H1 (cell line): ENCODE results near the gene ATP2A3. TPM values are rescaled to one million over a fixed set of nuclear protein-coding genes. Genes with fewer than 3 reads are reported as not detected.

Experiments used
- CTCF ChIA-PET: fragments of 300-600 bp; sonication (Branson Sonifier 250); formaldehyde crosslinking; loops from one replicate; lab custom pipeline; 2021; ENCODE audit not compliant: partially characterized antibody; lab: Charles Lee
- POLR2A ChIA-PET: fragments of 300-600 bp; sonication (Branson Sonifier 250); formaldehyde crosslinking; loops from one replicate; lab custom pipeline; 2021; ENCODE audit warnings: inconsistent platforms; ENCODE audit not compliant: partially characterized antibody; lab: Charles Lee
- DNase-seq, 2 experiments: peaks; one replicate each; pipeline versions ENCODE4 v3.0.0 to v3.0.0-alpha.2; 2010 to 2022; ENCODE audit warnings: low spot score in 2 of 2, low read depth in 1 of 2, mixed read lengths in 1 of 2
- FAIRE-seq: peaks from 2 replicates; lab custom pipeline; 2011; peaks lifted over from hg19 to GRCh38; lab: Jason Lieb, UNC
- H2AFZ ChIP-seq: 2 replicates; pipeline ENCODE4 v1.8.1; 2012; ENCODE audit warnings: low read length, inconsistent platforms
- H2AK5ac ChIP-seq: 2 replicates; pipeline ENCODE4 v1.6.1; 2013; ENCODE audit warnings: low read depth, low read length
- H2BK120ac ChIP-seq: replicated peaks from 2 replicates; pipeline ENCODE3; 2013; ENCODE audit warnings: low read depth, low read length, inconsistent platforms
- H2BK12ac ChIP-seq: 2 replicates; pipeline ENCODE4 v1.6.1; 2013; ENCODE audit warnings: low read depth, low read length
- H2BK15ac ChIP-seq: 2 replicates; pipeline ENCODE4 v1.6.1; 2013; ENCODE audit warnings: low read length
- H2BK20ac ChIP-seq: 2 replicates; pipeline ENCODE4 v1.6.1; 2013; ENCODE audit warnings: low read length
- H2BK5ac ChIP-seq: 2 replicates; pipeline ENCODE4 v1.6.1; 2013; ENCODE audit warnings: low read depth, low read length
- H3K14ac ChIP-seq: 2 replicates; pipeline ENCODE4 v1.6.1; 2013; ENCODE audit warnings: inconsistent platforms; ENCODE audit not compliant: insufficient read length
- H3K18ac ChIP-seq: 2 replicates; pipeline ENCODE4 v1.6.1; 2013; ENCODE audit warnings: low read length; ENCODE audit errors: extremely low read depth
- H3K23ac ChIP-seq: 2 replicates; pipeline ENCODE4 v1.6.1; 2013; ENCODE audit warnings: inconsistent platforms; ENCODE audit not compliant: insufficient read length
- H3K23me2 ChIP-seq: 2 replicates; pipeline ENCODE4 v1.6.1; 2013; ENCODE audit warnings: low read depth, low read length
- H3K27ac ChIP-seq: 2 replicates; pipeline ENCODE4 v1.6.1; 2011; ENCODE audit warnings: low read depth, low read length, inconsistent platforms
- H3K27me3 ChIP-seq, 4 experiments: replicated peaks in 1 of 4; 1 replicate in 1 of 4; 2 replicates in 3 of 4; pipeline versions ENCODE4 v1.6.1 to v1.8.1; 2011 to 2013; ENCODE audit warnings: low read length in 3 of 4, mild to moderate bottlenecking in 3 of 4, inconsistent platforms in 2 of 4, mixed read lengths in 2 of 4, moderate library complexity in 1 of 4; ENCODE audit not compliant: control insufficient read depth in 3 of 4, insufficient read depth in 3 of 4; ENCODE audit errors: extremely low read depth in 1 of 4
- H3K36me3 ChIP-seq, 4 experiments: 2 replicates each; pipeline versions ENCODE4 v1.6.1 to v1.8.1; 2011 to 2013; ENCODE audit warnings: mild to moderate bottlenecking in 4 of 4, low read length in 3 of 4, moderate library complexity in 2 of 4, control low read depth in 1 of 4, inconsistent platforms in 1 of 4; ENCODE audit not compliant: insufficient read depth in 4 of 4, control insufficient read depth in 2 of 4
- H3K4ac ChIP-seq: replicated peaks from 2 replicates; pipeline ENCODE3; 2013; ENCODE audit warnings: low read length, low read depth, mixed read lengths, inconsistent platforms; ENCODE audit not compliant: insufficient read length
- H3K4me1 ChIP-seq, 4 experiments: replicated peaks in 1 of 4; 1 replicate in 1 of 4; 2 replicates in 3 of 4; pipeline versions ENCODE4 v1.6.1 to v1.8.1; 2011 to 2013; ENCODE audit warnings: low read length in 3 of 4, inconsistent platforms in 2 of 4, mixed read lengths in 1 of 4; ENCODE audit not compliant: insufficient read depth in 4 of 4, control insufficient read depth in 3 of 4
- H3K4me2 ChIP-seq, 2 experiments: 2 replicates each; pipeline versions ENCODE4 v1.6.1 to v1.8.1; 2011 to 2013; ENCODE audit warnings: low read depth in 2 of 2, low read length in 2 of 2, control low read depth in 1 of 2, inconsistent platforms in 1 of 2, mild to moderate bottlenecking in 1 of 2; ENCODE audit not compliant: insufficient read depth in 1 of 2
- H3K4me3 ChIP-seq, 4 experiments: fragments of 200-600, 300-600 bp in 1 of 4; sonication (generic), shearing (Covaris generic), sonication (Bioruptor Twin) in 1 of 4; 2 replicates each; pipeline versions ENCODE4 v1.5.1 to v1.8.1; 2011 to 2016; ENCODE audit warnings: low read length in 4 of 4, low read depth in 3 of 4, control low read depth in 2 of 4, inconsistent platforms in 2 of 4, mild to moderate bottlenecking in 2 of 4, mixed read lengths in 1 of 4, moderate library complexity in 1 of 4; ENCODE audit not compliant: insufficient read depth in 2 of 4; ENCODE audit errors: extremely low read depth in 1 of 4
- H3K56ac ChIP-seq: replicated peaks from 2 replicates; pipeline ENCODE3; 2013; ENCODE audit warnings: low read depth, mild to moderate bottlenecking, mixed read lengths, low read length, inconsistent platforms; ENCODE audit not compliant: insufficient read length
- H3K79me1 ChIP-seq: 2 replicates; pipeline ENCODE4 v1.6.1; 2013; ENCODE audit warnings: low read depth, low read length, control low read depth
- H3K79me2 ChIP-seq, 2 experiments: 2 replicates each; pipeline versions ENCODE4 v1.6.1 to v1.8.1; 2012 to 2013; ENCODE audit warnings: low read length in 2 of 2, mild to moderate bottlenecking in 2 of 2, inconsistent platforms in 1 of 2; ENCODE audit not compliant: insufficient read depth in 2 of 2, control insufficient read depth in 1 of 2
- H3K9ac ChIP-seq, 4 experiments: replicated peaks in 1 of 4; 1 replicate in 1 of 4; 2 replicates in 3 of 4; pipeline versions ENCODE4 v1.6.1 to v1.8.1; 2011 to 2013; ENCODE audit warnings: low read depth in 3 of 4, low read length in 3 of 4, control low read depth in 2 of 4, mild to moderate bottlenecking in 2 of 4, moderate library complexity in 2 of 4, inconsistent platforms in 1 of 4; ENCODE audit errors: extremely low read depth in 1 of 4
- H3K9me3 ChIP-seq, 2 experiments: 2 replicates each; pipeline versions ENCODE4 v1.6.1 to v1.8.1; 2012 to 2013; ENCODE audit warnings: mild to moderate bottlenecking in 2 of 2, moderate library complexity in 2 of 2, control low read depth in 1 of 2, inconsistent platforms in 1 of 2, low read depth in 1 of 2, low read length in 1 of 2, mixed read lengths in 1 of 2; ENCODE audit not compliant: insufficient read depth in 2 of 2
- H4K20me1 ChIP-seq, 2 experiments: replicated peaks in 1 of 2; 2 replicates each; pipeline versions ENCODE3 to v1.8.1; 2011 to 2013; ENCODE audit warnings: inconsistent platforms in 2 of 2, low read length in 2 of 2, mild to moderate bottlenecking in 1 of 2; ENCODE audit not compliant: insufficient read depth in 2 of 2, control insufficient read depth in 1 of 2
- H4K5ac ChIP-seq: 2 replicates; pipeline ENCODE4 v1.6.1; 2013; ENCODE audit warnings: low read length, low read depth, mixed read lengths, inconsistent platforms; ENCODE audit not compliant: insufficient read length
- H4K8ac ChIP-seq: 2 replicates; pipeline ENCODE4 v1.8.0; 2013; ENCODE audit warnings: mild to moderate bottlenecking, moderate library complexity, low read length, inconsistent platforms; ENCODE audit not compliant: insufficient read depth; ENCODE audit errors: extremely low read depth
- H4K91ac ChIP-seq: replicated peaks from 2 replicates; pipeline ENCODE3; 2013; ENCODE audit warnings: low read length, mixed read lengths, inconsistent platforms; ENCODE audit not compliant: insufficient read length
- KDM1A ChIP-seq: fragments of 200-600, 300-600 bp; sonication (generic); IDR thresholded peaks from 2 replicates; pipeline ENCODE4 v1.7.1; 2016; ENCODE audit warnings: mild to moderate bottlenecking, low read length, borderline replicate concordance
- RNF2 ChIP-seq: fragments of 200-900, 300-1000 bp; sonication (generic); IDR thresholded peaks from 2 replicates; pipeline ENCODE4 v1.7.1; 2016; ENCODE audit warnings: borderline replicate concordance, low read depth, mild to moderate bottlenecking, antibody characterized with exemption, low read length; ENCODE audit not compliant: poor library complexity, severe bottlenecking; ENCODE audit errors: missing control alignments
- SIRT6 ChIP-seq: IDR thresholded peaks from one replicate; pipeline ENCODE4 v1.7.1; 2012; ENCODE audit warnings: low read length, inconsistent platforms
- WGBS, 2 experiments: shearing (Covaris generic) in 1 of 2; methylation state at CpG; one replicate each; pipeline versions ENCODE4 v1.1.6 to v1.1.7; 2013 to 2015; ENCODE audit warnings: low lambda C conversion rate in 2 of 2, mixed read lengths in 2 of 2, inconsistent platforms in 1 of 2, low coverage in 1 of 2, missing lambda C conversion rate in 1 of 2; ENCODE audit not compliant: insufficient replicate concordance in 2 of 2, insufficient coverage in 1 of 2, insufficient read length in 1 of 2; ENCODE audit errors: extremely low coverage in 1 of 2, missing lambda C conversion rate in 1 of 2; 5-methylcytosine and 5-hydroxymethylcytosine counted together
- polyA plus RNA-seq, 7 experiments: library from polyadenylated mRNA; depleted of rRNA in 3 of 7; stranded (reverse) in 5 of 7; unstranded in 2 of 7; fragments of >200 nt in 5 of 7; fragments of 200-250 nt in 2 of 7; gene quantifications; 1 replicate in 5 of 7; 2 replicates in 1 of 7; 4 replicates in 1 of 7; pipeline versions ENCODE4 v1.2.1 to v1.2.3, GENCODE V29; 2011 to 2013; ENCODE audit warnings: missing spikeins in 2 of 7, mixed read lengths in 2 of 7
- total RNA-seq: library from RNA; stranded (reverse); fragmentation: NEBNext Ultra II Directional; extraction: Animal tissue kit (Norgen Biotek cat#: 25700); gene quantifications from 2 replicates; pipeline ENCODE4 v1.2.1, GENCODE V29; 2021

ATP2A3 gene
- total and polyA plus RNA-seq, 2 of the 8 experiments (the other 6 are each of a cell fraction or from before 2014, with no cell fraction given) = 18.4 to 32.5 TPM

- ChIA-PET CTCF (interaction anchor here (0.6 to 13.2 kb wide), 19 partner anchors 8 to 172 kb away, joined by 3 to 131 read pairs (median 5); partner anchors contain the start of genes ITGAE and NCBP3), POLR2A (interaction anchor here (1.0 to 1.2 kb wide), 4 partner anchors 10 to 66 kb away, joined by 3 to 4 read pairs (median 4); no protein-coding TSS in a partner anchor)
- FAIRE-seq (no peak), DNase-seq (no peak)
- TF ChIP-seq SIRT6 (no peak), RNF2 (no peak), KDM1A (0 out of 2 replicates have a peak, but pooled peaks have one; percentile 14)
- Histone ChIP-seq H3K23ac (no peak overlapping the region), H3K14ac (no peak overlapping the region), H2AFZ (no peak overlapping the region), H4K5ac (no peak overlapping the region), H3K4ac (no peak overlapping the region), H4K91ac (peak overlapping the region; percentile 52), H2BK5ac (0 out of 2 replicates have a peak overlapping the region, but pooled peaks have one; percentile 32), H2BK12ac (peak overlapping the region; percentile 97; the same call in 1 of the 2 replicates), H3K79me1 (no peaks in the 10 kb centered on the region), H3K9me3 (no peaks in the 10 kb centered on the region), H3K27me3 (no peaks in the 10 kb centered on the region), H4K20me1 (no peaks in the 10 kb centered on the region), H3K27ac (no peak overlapping the region), H3K18ac (peak overlapping the region; percentile 56), H3K9ac (no peak overlapping the region), H4K8ac (no peak overlapping the region), H3K36me3 (0 out of 8 replicates have a peak, but pooled peaks cover 0 to 2% (median 0%) of the 10 kb centered on the region in 4 experiments), H2AK5ac (no peak overlapping the region), H3K56ac (no peak overlapping the region), H2BK15ac (peak overlapping the region; percentile 100), H3K4me1 (peaks cover 0 to 31% (median 25%) of the 10 kb centered on the region in 4 experiments; a peak in 6 of 7 replicates), H3K23me2 (peaks cover 5% of the 10 kb centered on the region; the same call in 1 of the 2 replicates), H3K4me3 (no peak overlapping the region), H3K4me2 (no peak overlapping the region), H2BK120ac (no peak overlapping the region), H2BK20ac (peak overlapping the region; percentile 93), H3K79me2 (no peaks in the 10 kb centered on the region)
- 85% methylated on average over 4 of the region's 4 CpGs; no CpG with 5 or more reads in 1 of the 2 experiments for WGBS, 2 experiments
Observed at GRCh38 chr17:3906881-3907280, 57.4 kb downstream of the ATP2A3 start.
